Thoracic aorta (tissue), 2 donors: ENCODE measurements around the gene GPC3. TPM values are rescaled to one million over a fixed set of nuclear protein-coding genes. Genes with fewer than 3 reads are reported as not detected.

Experiments used
- ATAC-seq: fragments of 150-250 bp; one replicate; pipeline ENCODE4 v1.8.0; 2017; ENCODE audit warnings: low read depth; ENCODE audit not compliant: insufficient number of reproducible peaks, low FRiP score
- DNase-seq: peaks from one replicate; pipeline ENCODE4 v3.0.0-alpha.2; 2020; ENCODE audit warnings: low spot score
- H3K27ac ChIP-seq, 2 donors: fragments of 200-600 bp; sonication (generic); 1 replicate in 1 of 2; 2 replicates in 1 of 2; pipeline ENCODE4 v1.5.1; 2016; ENCODE audit warnings: mild to moderate bottlenecking in 2 of 2, moderate library complexity in 2 of 2
- H3K27me3 ChIP-seq: fragments of 200-600 bp; sonication (generic); replicated peaks from 2 replicates; pipeline ENCODE4 v1.6.0; 2016; ENCODE audit warnings: mild to moderate bottlenecking; ENCODE audit not compliant: insufficient read depth
- H3K36me3 ChIP-seq: fragments of 200-600 bp; sonication (generic); one replicate; pipeline ENCODE4 v1.5.1; 2016
- H3K4me1 ChIP-seq, 2 donors: fragments of 200-600 bp; sonication (generic); 1 replicate in 1 of 2; 2 replicates in 1 of 2; pipeline versions ENCODE4 v1.5.1 to v1.6.0; 2016; ENCODE audit warnings: low read depth in 2 of 2, mild to moderate bottlenecking in 1 of 2; ENCODE audit not compliant: control insufficient read depth in 1 of 2
- H3K4me3 ChIP-seq: fragments of 200-600 bp; sonication (generic); 2 replicates; pipeline ENCODE4 v1.5.1; 2016; ENCODE audit warnings: mild to moderate bottlenecking
- H3K9me3 ChIP-seq: fragments of 200-600 bp; sonication (generic); 2 replicates; pipeline ENCODE4 v1.5.1; 2016
- CTCF ChIP-seq: fragments of 200-600 bp; sonication (generic); IDR thresholded peaks from one replicate; pipeline ENCODE4 v1.5.1; 2019; ENCODE audit warnings: antibody characterized with exemption
- total RNA-seq, 2 donors: library from RNA; depleted of rRNA; stranded (reverse); fragments of >200 nt; gene quantifications; one replicate each; pipeline versions ENCODE4 v1.1.0 to v1.2.3, GENCODE V29; 2016

GPC3 gene
- total RNA-seq, 2 donors from 2014 or later, result 2.6 to 5.6 TPM

GRCh38 chrX:133968109-133968508, 17.3 kb downstream of the GPC3 start:
- no peak for ATAC-seq
- no peak overlapping the region for H3K4me3 ChIP-seq

GRCh38 chrX:133966199-133966598, 19.2 kb downstream of the GPC3 start:
- Histone ChIP-seq H3K9me3 (no peaks in the 10 kb centered on the region), H3K4me3 (no peak overlapping the region), H3K36me3 (no peaks in the 10 kb centered on the region), H3K27ac (no peak overlapping the region), H3K4me1 (no peaks in the 10 kb centered on the region), H3K27me3 (no peaks in the 10 kb centered on the region)
- DNase-seq (no peak), ATAC-seq (no peak)
- no peak for TF ChIP-seq CTCF

More at GRCh38 chrX:133968109-133968508, 17.3 kb downstream of the GPC3 start:
- H3K4me1 ChIP-seq, result no peaks in the 10 kb centered on the region
- H3K27ac ChIP-seq, result no peak overlapping the region
- no peak for DNase-seq
- H3K27me3 ChIP-seq, result no peaks in the 10 kb centered on the region
- no peaks in the 10 kb centered on the region for H3K9me3 ChIP-seq
- TF ChIP-seq CTCF, result no peak
- H3K36me3 ChIP-seq, result no peaks in the 10 kb centered on the region

GRCh38 chrX:133965321-133965720, 20.1 kb downstream of the GPC3 start:
- Histone ChIP-seq H3K4me1 (no peaks in the 10 kb centered on the region), H3K27ac (no peak overlapping the region), H3K4me3 (no peak overlapping the region), H3K27me3 (no peaks in the 10 kb centered on the region), H3K36me3 (no peaks in the 10 kb centered on the region), H3K9me3 (no peaks in the 10 kb centered on the region)
- ATAC-seq, result no peak
- DNase-seq, result no peak
- no peak for TF ChIP-seq CTCF

DNA sequence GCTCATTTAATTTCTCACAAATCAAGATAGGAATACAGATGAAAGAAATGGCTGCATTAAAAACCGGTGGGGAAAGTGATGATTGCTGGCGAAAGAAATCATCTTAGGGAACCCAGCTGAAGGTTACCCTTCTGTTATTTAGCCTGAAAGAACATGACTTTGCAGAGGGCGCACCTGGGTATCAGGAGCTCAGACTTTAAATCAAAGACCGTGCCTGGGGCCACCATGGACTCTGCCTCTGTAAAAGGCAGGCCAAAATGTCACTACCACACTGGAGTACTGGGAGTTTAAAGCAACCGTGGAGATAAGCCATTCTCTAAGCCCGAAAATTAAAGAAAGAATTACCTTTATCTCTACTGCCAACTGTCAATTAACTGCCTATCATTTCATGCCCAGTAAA, 24.3 kb downstream of the GPC3 start:
- Histone ChIP-seq H3K9me3 (no peaks in the 10 kb centered on the region), H3K27ac (no peak overlapping the region), H3K4me3 (no peak overlapping the region), H3K27me3 (no peaks in the 10 kb centered on the region), H3K36me3 (no peaks in the 10 kb centered on the region), H3K4me1 (no peaks in the 10 kb centered on the region)
- no peak for DNase-seq
- no peak for ATAC-seq
- TF ChIP-seq CTCF, result no peak

- ATAC-seq (no peak), DNase-seq (no peak)
- no peak overlapping the region for H3K4me3 ChIP-seq
- no peak overlapping the region for H3K27ac ChIP-seq
- no peak for TF ChIP-seq CTCF
- H3K27me3 ChIP-seq, result no peaks in the 10 kb centered on the region
- no peaks in the 10 kb centered on the region for H3K4me1 ChIP-seq
- H3K9me3 ChIP-seq, result no peaks in the 10 kb centered on the region
- H3K36me3 ChIP-seq, result no peaks in the 10 kb centered on the region
Measured at GRCh38 chrX:133959972-133960371, 25.4 kb downstream of the GPC3 start.
